D721Med (cell line): ENCODE data around the gene FAM167B.

Experiments used
- DNase-seq: peaks from one replicate; pipeline ENCODE4 v3.0.0; 2011; ENCODE audit warnings: low spot score; ENCODE audit not compliant: insufficient read length
- FAIRE-seq: peaks from 2 replicates; lab custom pipeline; 2011; peaks lifted over from hg19 to GRCh38; lab: Jason Lieb, UNC
- CTCF ChIP-seq: IDR thresholded peaks from 2 replicates; pipeline ENCODE4 v1.5.1; 2012; ENCODE audit warnings: mild to moderate bottlenecking, control low read depth; ENCODE audit not compliant: insufficient read depth; ENCODE audit errors: missing control alignments

The FAM167B gene

GRCh38 chr1:32240140-32240951, 6.7 kb upstream of the FAM167B start:
- no peak for DNase-seq
- peak; percentile 28 for TF ChIP-seq CTCF
- FAIRE-seq, result no peak

GRCh38 chr1:32241001-32241763, 5.8 kb upstream of the FAM167B start:
- TF ChIP-seq CTCF, result no peak
- DNase-seq, result no peak
- FAIRE-seq, result no peak

GRCh38 chr1:32242341-32242851, 4.6 kb upstream of the FAM167B start:
- FAIRE-seq (no peak), DNase-seq (no peak)
- TF ChIP-seq CTCF, result no peak

- no peak for FAIRE-seq
- no peak for DNase-seq
- TF ChIP-seq CTCF, result no peak
These were observed 430 bp downstream of the FAM167B start for GRCh38 chr1:32247452-32247851.

- peak; percentile 64 for TF ChIP-seq CTCF
- DNase-seq (peak; percentile 71), FAIRE-seq (no peak)
These were observed 1.2 kb downstream of the FAM167B start for GRCh38 chr1:32247983-32248889.

GRCh38 chr1:32249831-32250525, 3.0 kb downstream of the FAM167B start:
- no peak for TF ChIP-seq CTCF
- no peak for DNase-seq
- FAIRE-seq, result no peak
